A204.1 (cell line): ENCODE results near the gene CD276.
"Not testable (repeated sequence)": the region's sequence is repeated elsewhere in the genome, so short reads cannot be mapped to it uniquely, and the experiment has no call there.

Source experiments
- FAIRE-seq: peaks from 2 replicates; lab custom pipeline; 2012; peaks lifted over from hg19 to GRCh38; lab: Jason Lieb, UNC

Gene CD276

DNA sequence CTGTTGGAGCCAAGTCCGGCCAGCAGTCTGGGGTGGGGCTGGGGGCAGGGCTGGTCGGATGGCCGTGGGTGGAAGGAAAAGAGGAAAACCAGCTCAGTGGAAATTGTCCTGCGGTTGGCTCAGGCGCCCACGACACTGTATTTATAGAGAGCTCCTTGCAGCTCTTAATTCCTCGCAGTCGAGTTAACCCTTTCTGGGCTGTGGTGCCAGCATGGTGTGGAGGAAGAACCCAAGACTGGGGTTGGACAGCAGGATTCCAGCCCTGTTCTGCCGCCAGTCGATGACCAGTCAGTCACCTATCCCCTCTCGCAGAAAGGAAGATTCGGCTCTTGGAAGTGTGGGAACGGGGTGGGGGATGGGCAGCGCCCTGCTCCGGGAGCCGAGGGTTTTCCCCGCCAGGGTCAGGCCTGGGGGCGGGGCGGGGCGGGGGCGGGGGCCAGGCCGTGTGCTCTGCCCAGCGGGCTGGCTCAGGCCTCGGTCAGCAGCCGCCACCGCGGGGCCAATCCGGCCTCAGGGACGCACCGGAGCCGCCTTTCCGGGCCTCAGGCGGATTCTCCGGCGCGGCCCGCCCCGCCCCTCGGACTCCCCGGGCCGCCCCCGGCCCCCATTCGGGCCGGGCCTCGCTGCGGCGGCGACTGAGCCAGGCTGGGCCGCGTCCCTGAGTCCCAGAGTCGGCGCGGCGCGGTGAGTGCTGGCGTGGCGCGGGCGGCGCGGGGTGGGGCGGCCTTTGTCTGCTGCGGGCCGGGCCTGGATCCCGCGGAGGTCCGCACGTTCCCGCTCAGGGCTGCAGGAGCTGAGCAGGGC lies at the start of gene CD276:
Gene CD276, plus strand, starts transcription at position 607 of the 804 bp plus-strand sequence. CDS start 15,257 bp downstream, outside the sequence.
- FAIRE-seq = no peak

DNA sequence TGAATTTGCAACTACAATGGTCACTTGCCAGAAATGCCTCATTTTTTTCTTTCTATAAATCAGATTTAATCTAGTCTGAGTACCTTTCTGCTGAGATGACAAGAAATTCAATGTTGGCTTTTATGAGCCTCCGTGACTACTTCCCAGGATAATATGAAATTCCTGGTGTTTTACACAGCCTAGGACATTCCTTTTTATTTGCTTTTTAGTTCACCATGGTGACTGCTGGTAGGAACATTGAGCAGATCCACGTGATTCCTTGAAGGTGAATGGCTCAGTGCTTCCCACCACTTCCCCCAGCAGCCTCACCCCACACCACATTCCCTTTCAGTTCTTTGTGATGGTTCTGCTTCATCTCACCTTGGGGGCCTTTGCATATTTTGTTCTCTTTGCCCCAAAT lies 46.7 kb upstream of the CD276 start:
- FAIRE-seq = no peak

DNA sequence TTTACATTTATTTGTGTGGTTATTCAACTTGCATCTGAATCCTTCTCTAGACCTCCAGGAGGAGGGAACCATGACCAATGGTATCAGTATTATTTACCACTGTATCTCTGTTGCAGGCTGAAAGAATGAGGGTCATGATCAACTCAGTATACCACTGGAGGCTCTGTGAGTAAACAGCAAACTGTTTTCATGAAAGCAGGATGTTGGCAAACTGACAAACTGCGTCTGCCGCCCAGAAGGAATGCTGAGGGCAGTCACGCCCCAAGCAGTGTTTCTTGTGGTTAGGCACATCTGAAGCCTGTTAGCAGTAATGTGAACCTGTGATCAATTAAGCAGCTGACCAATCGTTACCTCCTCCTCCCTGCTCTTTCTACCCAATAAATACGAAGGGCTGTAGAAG lies 44.7 kb upstream of the CD276 start:
- not testable (repeated sequence) for FAIRE-seq

DNA sequence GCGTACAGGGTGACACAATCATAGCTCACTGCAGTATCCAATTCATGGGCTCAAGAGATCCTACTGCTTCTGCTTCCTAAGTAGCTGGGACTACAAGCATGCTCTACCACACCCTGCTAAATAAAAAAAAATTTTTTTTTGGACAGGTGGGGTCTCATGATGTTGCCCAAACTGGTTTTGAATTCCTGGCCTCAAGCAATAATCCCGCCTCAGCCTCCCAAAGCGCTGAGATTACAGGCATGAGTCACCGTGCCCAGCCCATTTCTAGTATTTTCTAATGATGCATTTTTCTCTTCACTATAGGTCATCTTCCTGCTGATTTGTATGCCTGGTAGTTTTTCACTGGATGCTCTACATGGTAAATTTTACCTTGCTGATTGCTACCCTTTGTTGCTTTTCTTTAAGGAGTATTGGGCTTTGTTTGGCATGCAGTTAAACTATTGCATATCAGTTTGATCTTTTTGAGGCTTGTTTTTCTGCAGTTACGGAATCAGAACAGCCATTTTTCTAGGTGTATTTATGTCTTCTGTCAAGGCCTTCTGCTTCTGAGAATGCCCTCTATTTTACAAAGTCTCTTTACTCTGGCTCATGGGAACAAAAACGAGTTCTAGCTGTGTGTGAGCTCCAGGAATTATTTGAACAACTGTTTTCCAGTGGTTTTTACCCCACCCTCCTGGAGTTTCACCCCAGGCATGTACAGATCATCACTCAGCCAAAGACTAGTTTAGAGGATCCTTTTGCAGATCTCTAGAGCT lies 36.7 kb upstream of the CD276 start:
- no peak for FAIRE-seq

DNA sequence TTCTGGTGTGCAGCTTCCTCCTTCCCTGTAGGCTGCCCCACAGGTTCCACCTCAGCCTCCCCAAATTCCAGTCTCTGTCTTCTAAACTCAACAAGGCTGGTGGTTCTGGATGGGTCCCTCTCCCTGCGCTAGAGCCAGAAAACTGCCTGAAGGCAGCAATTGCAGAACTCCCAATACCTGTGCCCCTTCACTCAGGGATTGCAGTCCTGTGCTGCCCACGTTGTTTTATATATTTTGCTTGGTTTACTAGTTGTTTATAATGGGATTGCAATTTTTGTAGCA lies 36.2 kb upstream of the CD276 start:
- FAIRE-seq = no peak

DNA sequence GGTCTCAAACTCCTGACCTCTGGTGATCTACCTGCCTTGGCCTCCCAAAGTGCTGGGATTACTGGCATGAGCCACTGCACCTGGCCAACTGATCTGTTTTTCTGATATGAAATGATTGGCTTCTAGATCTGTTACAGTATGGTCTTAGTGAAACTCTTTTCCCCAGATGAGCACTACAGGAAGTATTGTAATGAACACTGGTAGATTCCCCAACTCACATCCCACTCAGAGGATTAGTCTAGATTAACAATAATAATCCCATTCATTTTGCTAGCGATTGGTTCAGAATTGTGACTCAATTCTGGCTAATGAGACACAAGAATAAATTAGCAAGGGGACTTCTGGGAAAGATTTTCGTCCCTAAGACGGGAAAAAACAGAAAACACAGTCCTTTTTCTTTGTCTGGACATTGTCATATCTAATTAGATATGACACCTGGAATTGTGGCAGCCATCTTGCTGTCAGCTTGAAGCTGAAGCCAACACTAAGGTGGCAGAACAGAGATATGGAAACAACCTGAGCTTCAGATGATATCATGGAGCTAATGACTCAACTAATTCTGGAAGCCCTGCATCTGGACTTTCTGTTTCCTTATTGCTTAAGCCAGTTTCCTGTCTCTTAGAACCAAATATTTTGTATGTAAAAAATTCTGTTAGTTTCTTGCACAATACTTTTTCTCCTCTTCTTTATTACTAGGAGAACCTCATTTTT lies 33.6 kb upstream of the CD276 start:
- no peak for FAIRE-seq

DNA sequence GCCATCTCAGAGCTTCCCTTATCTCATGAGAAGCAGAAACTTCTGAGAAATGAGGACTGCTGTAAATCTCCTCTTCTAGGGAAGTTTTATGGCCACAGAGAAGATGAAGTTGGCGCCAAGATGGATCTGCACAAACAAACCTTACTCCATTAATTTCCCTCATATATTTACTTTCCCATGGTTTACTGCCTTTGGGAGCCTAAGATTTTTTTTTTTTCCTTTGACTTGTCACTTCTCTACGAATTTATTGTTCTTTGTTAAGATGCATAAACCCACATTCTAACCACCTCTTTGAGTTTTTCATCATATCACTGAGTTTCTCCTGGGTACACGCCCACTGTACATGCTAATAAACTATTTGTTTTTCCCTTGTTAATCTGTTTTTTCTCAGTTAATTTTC lies 29.5 kb upstream of the CD276 start:
- FAIRE-seq = no peak

DNA sequence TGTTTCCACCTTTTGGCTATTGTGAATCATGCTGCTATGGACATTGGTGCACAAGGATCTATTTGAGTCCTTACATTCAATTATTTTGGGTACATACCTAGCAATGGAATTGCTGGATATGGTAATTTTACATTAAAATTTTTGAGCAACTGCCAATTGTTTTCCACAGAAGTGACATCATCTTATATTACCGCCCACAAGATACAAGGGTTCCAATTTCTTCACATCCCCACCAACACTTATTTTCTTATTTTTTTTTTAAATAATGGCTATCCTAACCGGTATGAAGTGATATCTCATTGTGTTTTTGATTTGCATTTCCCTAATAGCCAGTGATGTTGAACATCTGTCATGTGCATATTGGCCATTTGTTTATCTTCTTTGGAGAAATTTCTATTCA lies 28.5 kb upstream of the CD276 start:
- FAIRE-seq = no peak

DNA sequence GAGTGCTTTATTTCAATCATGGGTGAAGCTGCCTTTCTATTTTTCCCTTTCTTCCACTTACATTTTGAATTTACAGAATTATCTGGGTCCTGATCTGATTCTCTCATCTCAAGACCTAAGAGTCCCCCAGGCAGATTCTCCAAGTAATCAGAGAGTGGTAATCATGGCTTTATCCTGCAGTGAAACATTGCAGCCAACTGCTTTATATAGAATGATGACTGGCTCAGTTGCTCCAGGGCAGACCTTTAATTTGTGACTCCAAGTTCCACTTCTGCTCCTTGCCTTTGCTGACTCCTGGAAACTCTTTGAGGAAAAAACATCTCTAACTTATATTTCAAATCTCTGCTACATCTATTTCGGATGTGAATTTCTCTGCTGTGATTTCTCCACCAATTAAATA lies 25.5 kb upstream of the CD276 start:
- no peak for FAIRE-seq

DNA sequence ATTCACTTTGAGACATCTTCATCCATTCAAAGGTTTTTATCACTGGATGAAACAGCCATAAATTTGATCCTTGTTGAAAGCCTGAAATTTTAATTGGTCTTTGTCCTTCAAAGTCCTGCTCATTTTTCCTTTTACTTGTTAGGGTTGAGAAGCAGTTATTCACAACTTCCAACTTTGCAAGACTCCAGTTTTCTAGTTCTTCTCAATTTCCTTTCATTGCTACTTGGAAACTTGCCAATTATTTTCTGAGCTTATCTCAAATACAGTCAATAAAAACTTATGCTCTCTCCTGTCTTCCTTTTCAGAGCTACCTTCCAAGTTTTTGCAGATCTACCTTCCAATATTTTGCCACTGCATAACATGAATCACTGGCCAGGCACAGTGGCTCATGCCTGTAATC lies 23.7 kb upstream of the CD276 start:
- no peak for FAIRE-seq

DNA sequence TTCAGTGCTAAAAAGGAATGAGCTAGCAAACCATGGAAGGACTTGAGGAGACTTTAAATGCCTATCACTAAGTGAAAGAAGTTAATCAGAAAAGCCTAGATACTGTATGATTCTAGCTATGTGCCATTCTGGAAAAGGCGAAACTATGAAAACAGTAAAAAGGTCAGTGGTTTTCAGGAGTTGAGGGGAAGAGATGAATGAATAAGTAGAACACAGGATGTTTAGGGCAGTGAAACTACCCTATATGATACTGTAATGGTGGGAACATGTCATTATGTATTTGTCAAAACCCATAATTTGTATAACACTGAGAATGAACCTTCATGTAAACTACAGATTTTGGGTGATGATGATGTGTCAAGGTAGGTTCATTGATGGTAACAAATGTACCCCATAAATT lies 9.6 kb upstream of the CD276 start:
- no peak for FAIRE-seq

DNA sequence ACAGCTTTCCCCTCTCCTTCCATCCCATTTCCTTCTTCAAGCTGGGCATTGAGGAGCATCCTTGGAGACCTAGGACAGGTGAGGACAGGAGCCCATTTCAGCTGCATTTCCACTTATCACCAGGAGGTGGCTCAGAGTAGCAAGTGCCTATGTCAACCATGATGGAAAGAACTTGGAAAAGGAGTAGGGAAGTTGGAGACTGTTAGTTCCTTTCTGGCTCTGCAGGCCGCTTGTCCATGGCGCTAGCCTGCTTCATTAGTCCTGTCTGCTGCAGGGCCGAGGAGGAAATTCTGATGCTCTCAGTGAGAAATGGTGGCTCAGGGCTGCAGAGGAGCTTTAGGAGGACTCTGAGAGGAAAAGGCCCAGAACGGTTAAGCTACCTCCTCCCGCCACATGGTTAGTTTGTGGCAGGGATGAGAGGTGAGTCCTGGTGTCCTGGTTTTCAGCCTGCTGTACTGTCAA lies 7.0 kb upstream of the CD276 start:
- FAIRE-seq = no peak

DNA sequence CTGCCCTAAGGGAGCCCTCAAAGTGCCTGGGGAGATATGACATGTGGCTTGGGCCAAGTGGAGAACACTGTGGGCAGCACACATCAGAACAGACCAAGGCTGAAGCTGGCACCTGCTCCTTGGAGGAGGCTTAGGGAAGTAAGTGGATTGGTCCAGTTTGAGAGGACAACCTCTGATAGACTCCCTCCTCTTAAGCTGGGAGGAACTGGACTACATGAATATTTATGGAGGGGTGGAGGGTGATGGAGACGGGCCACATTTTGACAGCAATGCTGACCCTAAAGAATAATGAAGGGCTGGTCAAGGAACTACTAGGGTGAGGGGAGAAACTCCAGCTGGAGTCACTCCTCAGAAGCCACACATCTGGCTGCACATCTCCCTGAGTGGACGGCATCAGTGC lies 6.5 kb upstream of the CD276 start:
- FAIRE-seq = no peak

DNA sequence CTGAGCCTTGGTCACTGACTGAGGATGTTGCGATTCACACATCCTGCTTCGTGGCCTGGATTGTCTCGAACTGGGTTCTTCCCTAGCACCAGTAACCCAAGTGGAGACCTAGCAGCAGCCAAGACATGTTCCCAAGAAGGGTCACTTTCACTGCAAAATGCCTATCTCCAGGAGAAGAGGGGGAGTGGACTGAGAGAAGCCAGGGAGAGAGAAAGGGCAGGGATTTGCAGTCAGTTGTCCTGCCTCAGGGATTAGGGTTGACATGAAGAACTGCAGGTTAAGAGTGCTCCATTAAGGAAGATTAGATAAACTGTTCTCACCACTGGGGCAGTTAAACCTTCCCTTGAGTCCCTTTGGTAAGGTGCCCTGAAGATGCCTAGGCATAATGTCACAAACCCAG lies 5.7 kb upstream of the CD276 start:
- no peak for FAIRE-seq

DNA sequence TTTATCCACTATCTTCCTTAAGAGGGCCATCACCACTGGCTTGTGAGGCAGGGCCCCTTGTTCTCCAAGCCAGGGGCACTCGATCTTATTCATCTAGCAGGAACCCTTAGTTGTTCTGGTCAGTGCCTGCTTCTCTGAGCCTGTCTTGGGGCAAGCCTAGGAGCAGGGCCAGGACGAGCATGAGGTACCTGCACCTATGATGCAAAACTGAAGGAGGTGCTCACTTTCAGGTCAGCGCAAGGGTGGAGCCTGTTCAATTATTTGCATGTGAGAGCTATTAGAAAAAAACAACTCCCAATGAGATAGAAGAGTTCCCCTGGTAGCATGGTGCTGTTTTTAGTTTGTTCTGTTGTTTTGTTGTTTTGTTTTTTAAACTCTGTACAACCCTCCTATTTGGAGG lies 5.0 kb upstream of the CD276 start:
- no peak for FAIRE-seq

DNA sequence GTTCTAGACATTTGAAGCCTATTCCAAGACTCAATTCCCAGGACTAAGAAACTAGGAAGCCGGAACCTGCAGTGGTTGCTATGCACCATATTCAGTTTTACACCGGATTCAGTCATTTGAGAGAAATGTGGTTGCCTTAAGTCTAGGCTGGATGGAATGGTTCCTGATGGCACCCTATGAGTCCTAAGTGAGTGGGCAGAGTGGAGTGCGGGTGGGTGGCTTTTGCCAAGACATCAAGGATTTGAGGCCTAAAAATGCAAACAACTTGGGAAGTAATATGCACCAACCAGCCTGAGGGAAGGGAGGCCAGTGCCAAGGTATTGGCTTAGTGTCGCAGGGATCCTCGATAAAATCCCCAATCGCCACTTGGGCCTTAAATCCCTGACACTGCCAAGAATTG lies 4.2 kb upstream of the CD276 start:
- FAIRE-seq = no peak

DNA sequence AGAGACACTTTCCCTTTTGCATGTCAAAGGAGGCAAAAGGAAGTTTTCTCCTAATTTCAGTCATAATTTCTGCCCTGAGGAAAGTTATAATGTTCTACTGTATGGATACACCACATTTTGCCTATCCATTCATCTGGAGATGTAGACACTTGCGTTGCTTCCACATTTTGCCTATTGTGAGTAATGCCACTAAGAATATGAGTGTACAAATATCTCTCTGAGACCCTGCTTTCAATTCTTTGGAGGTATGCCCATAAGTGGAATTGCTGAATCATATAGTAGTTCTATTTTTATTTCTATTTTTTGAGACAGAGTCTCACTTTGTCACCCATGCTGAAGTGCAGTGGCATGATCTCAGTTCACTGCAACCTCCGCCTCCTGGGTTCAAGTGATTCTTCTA lies 3.6 kb upstream of the CD276 start:
- FAIRE-seq = no peak

DNA sequence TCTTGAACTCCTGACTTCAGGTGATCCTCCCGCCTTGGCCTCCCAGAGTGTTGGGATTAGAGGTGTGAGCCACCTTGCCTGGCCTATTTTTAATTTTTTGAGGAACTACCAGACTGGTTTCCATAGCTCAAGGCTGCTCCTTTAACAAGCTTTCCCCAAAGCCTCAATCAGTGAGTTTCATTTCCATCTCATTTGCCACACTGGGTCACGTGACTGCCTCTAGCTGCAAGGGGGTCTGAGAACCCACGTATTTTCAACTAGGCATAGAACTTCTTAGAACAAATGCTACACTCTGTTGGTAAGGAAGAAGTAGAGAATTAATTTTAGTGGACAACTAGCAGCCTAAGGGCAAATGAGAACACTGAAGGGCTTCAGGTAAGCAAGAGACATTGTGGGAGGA lies 3.1 kb upstream of the CD276 start:
- FAIRE-seq = no peak

DNA sequence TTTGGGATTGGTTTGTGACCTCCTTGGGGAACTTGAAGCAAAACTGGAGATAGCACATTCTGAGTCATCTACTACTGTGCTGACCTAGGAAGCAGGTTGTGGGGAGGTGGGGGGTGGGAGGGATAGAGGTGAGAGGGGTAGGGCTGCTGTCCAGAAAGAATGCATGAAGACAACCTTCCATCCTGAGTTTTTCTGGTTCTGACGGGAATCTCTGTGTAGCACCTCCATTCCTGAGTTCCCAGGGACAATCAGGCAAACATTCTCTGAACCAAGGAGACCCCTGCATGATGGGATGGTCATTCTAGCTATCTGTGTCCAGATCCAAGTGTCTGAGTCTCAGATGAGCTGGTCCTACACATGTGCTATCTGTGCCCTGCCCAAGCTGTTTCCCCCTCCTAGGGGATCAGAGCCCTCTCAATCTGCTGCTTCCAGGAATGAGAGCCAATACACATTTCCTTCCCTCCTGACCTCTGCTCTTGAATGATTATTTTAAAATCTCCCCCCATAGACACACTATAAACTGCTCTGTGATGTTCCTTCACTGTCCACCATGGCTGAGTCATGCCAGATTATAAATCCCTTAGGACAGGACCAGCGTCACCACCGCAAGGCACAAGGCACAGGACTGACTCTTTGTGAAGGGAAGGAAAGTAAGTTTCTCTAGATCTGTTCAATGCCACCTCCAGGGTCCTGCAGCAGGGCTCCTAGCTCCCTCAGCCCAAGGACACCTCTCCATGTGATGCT lies 2.2 kb upstream of the CD276 start:
- no peak for FAIRE-seq

DNA sequence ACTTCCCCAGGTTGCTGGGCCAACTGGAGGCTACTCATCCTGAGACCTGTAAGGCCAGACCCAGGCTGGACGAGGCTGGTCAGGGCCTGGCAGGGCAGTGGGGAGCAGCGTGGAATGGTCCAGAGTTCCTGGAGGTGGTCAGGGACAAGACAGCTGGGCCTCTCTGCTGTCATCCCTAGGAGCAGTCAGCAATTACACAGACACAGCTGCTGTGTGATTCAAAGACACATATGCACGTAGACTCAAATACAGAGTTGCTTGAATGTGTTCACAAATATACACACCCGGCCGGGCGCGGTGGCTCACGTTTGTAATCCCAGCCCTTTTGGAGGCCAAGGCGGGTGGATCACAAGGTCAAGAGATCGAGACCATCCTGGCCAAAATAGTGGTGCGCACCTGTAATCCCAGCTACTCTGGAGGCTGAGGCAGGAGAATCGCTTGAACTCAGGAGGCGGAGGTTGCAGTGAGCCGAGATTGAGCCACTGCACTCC lies 1.5 kb upstream of the CD276 start:
- no peak for FAIRE-seq

DNA sequence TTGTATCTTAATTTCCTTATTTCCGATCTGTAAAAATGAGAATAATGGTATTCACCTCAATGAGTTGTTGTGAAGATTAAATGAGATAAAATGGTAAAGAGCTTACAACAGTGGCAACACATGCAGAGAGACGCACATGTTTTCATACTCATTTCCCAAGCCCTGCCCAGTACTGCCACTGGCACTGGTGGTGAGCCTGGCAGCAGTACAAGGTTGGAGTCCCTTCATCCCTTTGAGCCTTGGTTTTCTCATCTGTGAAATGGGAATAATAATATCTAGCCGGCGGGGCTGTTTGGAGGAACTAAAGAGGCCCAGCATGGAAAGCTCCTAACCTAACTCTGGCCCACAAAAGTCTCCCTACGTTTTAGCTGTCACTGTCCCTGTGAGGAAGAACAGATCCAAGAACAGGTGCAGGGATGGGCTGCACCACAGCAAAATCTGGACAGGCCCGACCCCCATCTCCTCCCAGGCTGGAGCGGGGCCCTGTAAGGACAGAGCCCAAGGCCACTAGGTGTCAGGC lies 866 bp upstream of the CD276 start:
- FAIRE-seq = no peak
